GM19328 (cell line): ENCODE results near the gene HEATR5B.
"Not testable (repeated sequence)": the region's sequence is repeated elsewhere in the genome, so short reads cannot be mapped to it uniquely, and the experiment has no call there.

Source experiments
- ATAC-seq: cut with Tn5 transposase; IDR thresholded peaks from one replicate; pipeline ENCODE4 v1.9.1; 2021; ENCODE audit warnings: mild to moderate bottlenecking, moderate library complexity; ENCODE audit not compliant: unreplicated experiment

HEATR5B gene

GRCh38 chr2:36951027-36951518, 133.1 kb downstream of the HEATR5B start:
- ATAC-seq, result no peak

- no peak for ATAC-seq
These were observed 134.3 kb downstream of the HEATR5B start for GRCh38 chr2:36949845-36950244.

- ATAC-seq, result not testable (repeated sequence)
These were observed 138.9 kb downstream of the HEATR5B start for GRCh38 chr2:36945240-36945639.

GRCh38 chr2:36941867-36942266, 142.3 kb downstream of the HEATR5B start:
- no peak for ATAC-seq

GRCh38 chr2:36936526-36936925, 147.6 kb downstream of the HEATR5B start:
- not testable (repeated sequence) for ATAC-seq

GRCh38 chr2:36931688-36932087, 152.5 kb downstream of the HEATR5B start:
- ATAC-seq, result not testable (repeated sequence)
